HEK293 (cell line): ENCODE measurements around the gene RNF224.

Source experiments
- CTCF ChIA-PET: fragments of 350-600 bp; formaldehyde crosslinking; extraction: SDS; loops from one replicate; lab custom pipeline; 2021; ENCODE audit warnings: antibody characterized with exemption; lab: Yijun Ruan, JAX
- POLR2A ChIA-PET: fragments of 300-600 bp; formaldehyde crosslinking; extraction: SDS; loops from one replicate; lab custom pipeline; 2020; ENCODE audit warnings: antibody characterized with exemption, inconsistent platforms; lab: Yijun Ruan, JAX
- H3K27ac ChIP-seq: fragments of 200-500 bp; sonication (Bioruptor generic); 2 replicates; pipeline ENCODE4 v1.5.1; 2014; ENCODE audit warnings: low read depth, low read length, control low read depth, inconsistent platforms; ENCODE audit errors: extremely low read depth
- H3K36me3 ChIP-seq, 2 experiments: fragments of 200-500 bp in 1 of 2; sonication (Bioruptor generic) in 1 of 2; 1 replicate in 1 of 2; 2 replicates in 1 of 2; pipeline ENCODE4 v1.5.1; 2014 to 2017; ENCODE audit warnings: inconsistent platforms in 2 of 2, low read length in 2 of 2; ENCODE audit not compliant: control insufficient read depth in 2 of 2, insufficient read depth in 1 of 2
- H3K4me1 ChIP-seq: fragments of 200-500 bp; sonication (Bioruptor generic); 2 replicates; pipeline ENCODE4 v1.5.1; 2014; ENCODE audit warnings: mild to moderate bottlenecking, low read length, inconsistent platforms; ENCODE audit not compliant: control insufficient read depth, insufficient read depth
- H3K4me3 ChIP-seq: 2 replicates; pipeline ENCODE4 v1.5.1; 2011; ENCODE audit warnings: low read depth, mild to moderate bottlenecking, control low read depth, low read length, moderate library complexity
- H3K9me3 ChIP-seq: fragments of 200-500 bp; sonication (Bioruptor generic); 2 replicates; pipeline ENCODE4 v1.5.1; 2014; ENCODE audit warnings: low read depth, low read length, inconsistent platforms; ENCODE audit not compliant: control insufficient read depth, insufficient read depth
- BCL11B ChIP-seq: fragments of 450-650 bp; formaldehyde crosslinking; IDR thresholded peaks from 2 replicates; pipeline ENCODE4 v1.5.1; 2016; ENCODE audit warnings: low read depth, missing biosample characterization, missing genetic modification characterization
- GLIS2 ChIP-seq: fragments of 450-650 bp; formaldehyde crosslinking; IDR thresholded peaks from 2 replicates; pipeline ENCODE4 v1.5.1; 2016; ENCODE audit warnings: missing biosample characterization, missing genetic modification characterization
- KLF8 ChIP-seq: fragments of 450-650 bp; formaldehyde crosslinking; IDR thresholded peaks from 2 replicates; pipeline ENCODE4 v1.5.1; 2016; ENCODE audit warnings: missing biosample characterization, missing genetic modification characterization
- ZBTB7A ChIP-seq: fragments of 450-650 bp; formaldehyde crosslinking; IDR thresholded peaks from 2 replicates; pipeline ENCODE4 v1.5.1; 2016; ENCODE audit warnings: low read depth, missing biosample characterization, missing genetic modification characterization
- ZNF223 ChIP-seq: fragments of 450-650 bp; formaldehyde crosslinking; IDR thresholded peaks from 2 replicates; pipeline ENCODE4 v1.5.1; 2016; ENCODE audit warnings: missing biosample characterization, missing genetic modification characterization
- ZNF23 ChIP-seq: fragments of 450-650 bp; formaldehyde crosslinking; IDR thresholded peaks from 2 replicates; pipeline ENCODE4 v1.5.1; 2016; ENCODE audit warnings: missing biosample characterization, missing genetic modification characterization, borderline replicate concordance
- ZNF341 ChIP-seq: fragments of 450-650 bp; formaldehyde crosslinking; IDR thresholded peaks from 2 replicates; pipeline ENCODE4; 2016; ENCODE audit warnings: low read depth, missing biosample characterization, missing genetic modification characterization
- ZNF366 ChIP-seq: fragments of 450-650 bp; formaldehyde crosslinking; conservative IDR thresholded peaks from 2 replicates; pipeline ENCODE4 v1.5.1; 2016; ENCODE audit warnings: missing biosample characterization, missing genetic modification characterization
- ZNF624 ChIP-seq: fragments of 450-650 bp; formaldehyde crosslinking; IDR thresholded peaks from 2 replicates; pipeline ENCODE4 v1.5.1; 2017; ENCODE audit warnings: missing biosample characterization, missing genetic modification characterization
- ZNF837 ChIP-seq: fragments of 450-650 bp; formaldehyde crosslinking; IDR thresholded peaks from 2 replicates; pipeline ENCODE4 v1.5.1; 2016; ENCODE audit warnings: missing biosample characterization, missing genetic modification characterization
- ZNF843 ChIP-seq: fragments of 450-650 bp; formaldehyde crosslinking; IDR thresholded peaks from 2 replicates; pipeline ENCODE4 v1.5.1; 2016; ENCODE audit warnings: missing biosample characterization, missing genetic modification characterization
- TF ChIP-seq, protein P1 (sequence below): fragments of 450-650 bp; formaldehyde crosslinking; IDR thresholded peaks from 2 replicates; pipeline ENCODE4 v1.5.1; 2016; ENCODE audit warnings: missing biosample characterization, missing genetic modification characterization
- TF ChIP-seq, protein P2 (sequence below): fragments of 450-650 bp; formaldehyde crosslinking; IDR thresholded peaks from 2 replicates; pipeline ENCODE4 v1.5.1; 2016; ENCODE audit warnings: missing biosample characterization, missing genetic modification characterization, low read depth
- TF ChIP-seq, protein P3 (sequence below): fragments of 450-650 bp; formaldehyde crosslinking; IDR thresholded peaks from 2 replicates; pipeline ENCODE4 v1.5.1; 2016; ENCODE audit warnings: missing biosample characterization, missing genetic modification characterization

Gene RNF224

DNA sequence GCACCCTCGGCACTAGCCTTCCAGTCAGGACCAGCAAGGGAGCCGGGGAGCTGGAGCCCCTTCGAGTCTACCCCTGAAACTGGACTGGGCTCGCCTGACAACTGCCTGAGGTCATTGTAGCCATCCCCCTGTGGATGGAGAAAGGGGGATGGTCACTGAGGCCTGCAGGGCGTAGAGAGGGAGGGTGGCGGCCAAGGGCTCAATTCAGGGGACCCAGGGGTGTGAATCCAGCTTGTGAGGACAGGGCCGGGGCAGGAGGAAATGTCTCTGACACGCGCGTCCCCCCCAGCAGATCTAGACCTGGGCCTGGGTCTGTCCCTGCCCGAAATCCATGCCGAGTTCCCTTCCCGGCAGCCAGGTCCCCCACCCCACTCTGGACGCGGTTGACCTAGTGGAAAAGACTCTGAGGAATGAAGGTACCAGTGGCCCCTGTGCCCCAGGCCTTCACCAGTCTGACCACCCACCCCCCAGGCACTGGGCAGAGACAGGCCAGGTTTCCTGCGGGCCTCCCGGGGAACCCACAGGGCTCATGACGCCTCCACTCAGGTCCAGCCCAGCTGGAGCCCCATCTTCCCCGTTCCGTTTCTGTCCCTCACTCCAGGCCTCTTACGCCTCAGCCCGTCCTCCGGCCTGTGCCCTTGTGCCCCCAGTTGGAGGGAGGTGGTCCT is 4.2 kb downstream of the RNF224 start:
- Histone ChIP-seq H3K9me3 (no peaks in the 10 kb centered on the region), H3K36me3 (no peaks in the 10 kb centered on the region), H3K27ac (no peak overlapping the region), H3K4me3 (no peak overlapping the region), H3K4me1 (no peaks in the 10 kb centered on the region)
- TF ChIP-seq ZNF837, result no peak
- TF ChIP-seq GLIS2 (tag by site-specific recombination), result 0 out of 2 replicates have a peak, but pooled peaks have one; percentile 12
- TF ChIP-seq ZNF624 (tag by site-specific recombination), result no peak
- TF ChIP-seq ZNF843, result no peak
- no peak for TF ChIP-seq ZNF223 (tag by site-specific recombination)
- 0 out of 2 replicates have a peak, but pooled peaks have one; percentile 12 for TF ChIP-seq ZNF341 (tag by site-specific recombination)
- TF ChIP-seq ZBTB7A (tag by site-specific recombination), result no peak
- TF ChIP-seq ZNF23 (tag by site-specific recombination), result no peak
- TF ChIP-seq, protein P1, sequence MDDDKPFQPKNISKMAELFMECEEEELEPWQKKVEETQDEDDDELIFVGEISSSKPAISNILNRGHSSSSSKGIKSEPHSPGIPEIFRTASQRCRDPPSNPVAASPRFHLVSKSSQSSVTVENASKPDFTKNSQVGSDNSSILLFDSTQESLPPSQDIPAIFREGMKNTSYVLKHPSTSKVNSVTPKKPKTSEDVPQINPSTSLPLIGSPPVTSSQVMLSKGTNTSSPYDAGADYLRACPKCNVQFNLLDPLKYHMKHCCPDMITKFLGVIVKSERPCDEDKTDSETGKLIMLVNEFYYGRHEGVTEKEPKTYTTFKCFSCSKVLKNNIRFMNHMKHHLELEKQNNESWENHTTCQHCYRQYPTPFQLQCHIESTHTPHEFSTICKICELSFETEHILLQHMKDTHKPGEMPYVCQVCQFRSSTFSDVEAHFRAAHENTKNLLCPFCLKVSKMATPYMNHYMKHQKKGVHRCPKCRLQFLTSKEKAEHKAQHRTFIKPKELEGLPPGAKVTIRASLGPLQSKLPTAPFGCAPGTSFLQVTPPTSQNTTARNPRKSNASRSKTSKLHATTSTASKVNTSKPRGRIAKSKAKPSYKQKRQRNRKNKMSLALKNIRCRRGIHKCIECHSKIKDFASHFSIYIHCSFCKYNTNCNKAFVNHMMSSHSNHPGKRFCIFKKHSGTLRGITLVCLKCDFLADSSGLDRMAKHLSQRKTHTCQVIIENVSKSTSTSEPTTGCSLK (tag by site-specific recombination), result no peak
- TF ChIP-seq, protein P2, sequence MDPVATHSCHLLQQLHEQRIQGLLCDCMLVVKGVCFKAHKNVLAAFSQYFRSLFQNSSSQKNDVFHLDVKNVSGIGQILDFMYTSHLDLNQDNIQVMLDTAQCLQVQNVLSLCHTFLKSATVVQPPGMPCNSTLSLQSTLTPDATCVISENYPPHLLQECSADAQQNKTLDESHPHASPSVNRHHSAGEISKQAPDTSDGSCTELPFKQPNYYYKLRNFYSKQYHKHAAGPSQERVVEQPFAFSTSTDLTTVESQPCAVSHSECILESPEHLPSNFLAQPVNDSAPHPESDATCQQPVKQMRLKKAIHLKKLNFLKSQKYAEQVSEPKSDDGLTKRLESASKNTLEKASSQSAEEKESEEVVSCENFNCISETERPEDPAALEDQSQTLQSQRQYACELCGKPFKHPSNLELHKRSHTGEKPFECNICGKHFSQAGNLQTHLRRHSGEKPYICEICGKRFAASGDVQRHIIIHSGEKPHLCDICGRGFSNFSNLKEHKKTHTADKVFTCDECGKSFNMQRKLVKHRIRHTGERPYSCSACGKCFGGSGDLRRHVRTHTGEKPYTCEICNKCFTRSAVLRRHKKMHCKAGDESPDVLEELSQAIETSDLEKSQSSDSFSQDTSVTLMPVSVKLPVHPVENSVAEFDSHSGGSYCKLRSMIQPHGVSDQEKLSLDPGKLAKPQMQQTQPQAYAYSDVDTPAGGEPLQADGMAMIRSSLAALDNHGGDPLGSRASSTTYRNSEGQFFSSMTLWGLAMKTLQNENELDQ (tag by site-specific recombination), result no peak
- TF ChIP-seq BCL11B, result peak; percentile 18; the same call in 1 of the 2 replicates
- ChIA-PET CTCF (no interaction called here), POLR2A (interaction anchor here (0.8 kb wide), 1 partner anchor 23 kb away, joined by 3 read pairs; no protein-coding TSS in a partner anchor)

DNA sequence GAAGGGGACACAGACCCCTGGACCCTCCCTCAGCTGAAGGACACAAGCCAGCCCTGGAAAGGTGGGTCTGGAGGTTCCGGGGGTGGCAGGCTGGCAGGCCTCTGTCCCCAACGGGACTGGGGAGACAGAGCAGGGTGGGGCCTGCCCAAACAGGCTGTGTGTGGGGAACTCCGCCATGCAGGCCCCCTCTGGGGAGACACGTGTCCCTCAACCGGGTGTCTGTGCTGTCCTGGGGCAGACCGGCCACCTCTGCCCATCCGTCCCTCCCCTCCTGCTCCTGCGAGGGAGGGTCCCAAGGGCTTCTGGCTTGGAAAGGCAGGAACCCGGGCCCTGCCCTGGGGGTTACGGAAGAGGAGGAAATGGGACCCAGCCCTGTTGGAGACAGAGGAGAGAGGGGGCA is 4.8 kb downstream of the RNF224 start:
- CTCF ChIA-PET, result no interaction called here
- H3K9me3 ChIP-seq, result no peaks in the 10 kb centered on the region
- no peaks in the 10 kb centered on the region; the same call in 1 of the 2 replicates for H3K4me1 ChIP-seq
- no peak overlapping the region for H3K4me3 ChIP-seq
- TF ChIP-seq, protein P3, sequence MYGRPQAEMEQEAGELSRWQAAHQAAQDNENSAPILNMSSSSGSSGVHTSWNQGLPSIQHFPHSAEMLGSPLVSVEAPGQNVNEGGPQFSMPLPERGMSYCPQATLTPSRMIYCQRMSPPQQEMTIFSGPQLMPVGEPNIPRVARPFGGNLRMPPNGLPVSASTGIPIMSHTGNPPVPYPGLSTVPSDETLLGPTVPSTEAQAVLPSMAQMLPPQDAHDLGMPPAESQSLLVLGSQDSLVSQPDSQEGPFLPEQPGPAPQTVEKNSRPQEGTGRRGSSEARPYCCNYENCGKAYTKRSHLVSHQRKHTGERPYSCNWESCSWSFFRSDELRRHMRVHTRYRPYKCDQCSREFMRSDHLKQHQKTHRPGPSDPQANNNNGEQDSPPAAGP (tag by site-specific recombination), result no peak
- 0 out of 2 replicates have a peak, but pooled peaks have one; percentile 9 for TF ChIP-seq GLIS2 (tag by site-specific recombination)
- H3K36me3 ChIP-seq, result no peaks in the 10 kb centered on the region
- POLR2A ChIA-PET, result interaction anchor here (0.6 kb wide), 2 partner anchors 13 to 107 kb away, joined by 3 to 6 read pairs; no protein-coding TSS in a partner anchor
- H3K27ac ChIP-seq, result no peak overlapping the region

DNA sequence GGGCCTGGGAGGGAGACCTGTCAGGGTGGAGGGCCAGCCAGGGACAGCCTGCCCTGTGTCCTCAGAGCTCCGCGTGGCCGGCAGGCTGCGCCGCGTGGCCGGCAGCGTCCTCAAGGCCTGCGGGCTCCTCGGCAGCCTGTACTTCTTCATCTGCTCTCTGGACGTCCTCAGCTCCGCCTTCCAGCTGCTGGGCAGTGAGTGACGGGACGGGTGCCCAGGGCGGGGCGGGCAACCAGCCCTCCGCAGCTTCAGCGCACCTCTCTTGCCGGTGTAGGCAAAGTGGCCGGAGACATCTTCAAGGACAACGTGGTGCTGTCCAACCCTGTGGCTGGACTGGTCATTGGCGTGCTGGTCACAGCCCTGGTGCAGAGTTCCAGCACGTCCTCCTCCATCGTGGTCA is 5.2 kb downstream of the RNF224 start:
- ChIA-PET CTCF (no interaction called here), POLR2A (interaction anchor here (0.6 kb wide), 2 partner anchors 13 to 107 kb away, joined by 3 to 6 read pairs; no protein-coding TSS in a partner anchor)
- Histone ChIP-seq H3K4me1 (peaks cover 3% of the 10 kb centered on the region; the same call in 1 of the 2 replicates), H3K27ac (no peak overlapping the region), H3K4me3 (no peak overlapping the region), H3K9me3 (no peaks in the 10 kb centered on the region), H3K36me3 (no peaks in the 10 kb centered on the region)
- no peak for TF ChIP-seq KLF8 (tag by site-specific recombination)
- no peak for TF ChIP-seq ZNF366 (tag by site-specific recombination)
- TF ChIP-seq BCL11B, result 0 out of 2 replicates have a peak, but pooled peaks have one; percentile 14
